Measurements from ENCODE around the gene LY6G5B. TPM values are rescaled to one million over a fixed set of nuclear protein-coding genes. Genes with fewer than 3 reads are reported as not detected.

Gene LY6G5B
- total RNA-seq, 1 donor from 2014 or later = 2.6 TPM

DNA sequence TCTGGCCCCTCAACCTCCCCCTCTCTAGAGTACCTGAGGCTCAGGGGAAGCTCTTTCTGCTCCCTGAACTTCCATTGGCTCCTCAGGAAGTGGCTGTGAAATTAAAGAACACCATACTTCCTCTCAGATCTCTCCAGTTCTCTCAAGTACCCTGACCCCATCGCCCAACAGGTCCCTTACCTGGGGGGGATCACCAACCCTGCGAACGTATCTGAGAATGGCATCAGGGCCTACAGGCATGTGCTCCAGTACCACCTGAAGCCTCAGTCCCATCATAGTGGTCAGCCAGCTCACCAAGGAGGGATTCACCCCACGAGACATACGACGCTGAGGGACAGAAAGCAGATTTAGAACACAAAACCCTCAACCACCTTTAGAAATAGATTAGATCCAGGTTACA is 29.2 kb upstream of the LY6G5B start:
- no peak for DNase-seq (ENCODE audit: low read depth)

GRCh38 chr6:31641370-31641769 is 28.4 kb upstream of the LY6G5B start:
- DNase-seq (ENCODE audit: low read depth) = no peak

DNA sequence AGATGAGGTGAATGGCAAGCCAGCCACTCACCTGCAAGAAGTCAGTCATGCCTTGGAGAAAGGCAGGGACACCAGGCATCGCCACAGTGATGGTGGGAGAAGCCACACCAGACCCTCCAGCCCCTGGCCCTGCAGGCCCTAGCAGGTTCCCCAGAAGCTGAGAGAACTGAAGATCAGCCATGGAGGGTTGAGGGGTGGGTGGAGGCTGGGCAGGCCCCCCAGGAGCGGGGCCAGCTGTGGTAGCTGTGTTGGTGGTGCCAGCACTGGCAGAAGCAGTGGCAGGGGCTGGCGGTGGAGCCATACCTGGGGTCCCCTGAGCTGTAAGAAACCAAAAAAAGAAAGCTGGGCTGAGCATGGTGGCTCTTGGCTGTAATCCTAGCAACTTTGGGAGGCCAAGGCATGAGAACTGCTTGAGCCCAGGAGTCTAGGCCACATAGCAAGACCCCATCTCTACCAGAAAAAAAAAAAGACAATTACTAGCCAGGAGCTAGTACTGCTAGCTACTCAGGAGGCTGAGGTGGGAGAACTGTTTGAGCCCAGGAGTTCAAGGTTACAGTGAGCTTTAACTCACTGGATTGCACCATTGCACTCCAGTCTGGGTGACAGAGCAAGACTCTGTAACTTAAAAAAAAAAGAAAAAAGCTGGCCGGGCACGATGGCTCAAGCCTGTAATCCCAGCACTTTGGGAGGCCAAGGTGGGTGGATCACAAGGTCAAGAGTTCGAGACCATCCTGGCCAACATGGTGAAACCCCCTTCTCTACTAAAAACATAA is 26.8 kb upstream of the LY6G5B start:
- DNase-seq (ENCODE audit: low read depth) = no peak

DNA sequence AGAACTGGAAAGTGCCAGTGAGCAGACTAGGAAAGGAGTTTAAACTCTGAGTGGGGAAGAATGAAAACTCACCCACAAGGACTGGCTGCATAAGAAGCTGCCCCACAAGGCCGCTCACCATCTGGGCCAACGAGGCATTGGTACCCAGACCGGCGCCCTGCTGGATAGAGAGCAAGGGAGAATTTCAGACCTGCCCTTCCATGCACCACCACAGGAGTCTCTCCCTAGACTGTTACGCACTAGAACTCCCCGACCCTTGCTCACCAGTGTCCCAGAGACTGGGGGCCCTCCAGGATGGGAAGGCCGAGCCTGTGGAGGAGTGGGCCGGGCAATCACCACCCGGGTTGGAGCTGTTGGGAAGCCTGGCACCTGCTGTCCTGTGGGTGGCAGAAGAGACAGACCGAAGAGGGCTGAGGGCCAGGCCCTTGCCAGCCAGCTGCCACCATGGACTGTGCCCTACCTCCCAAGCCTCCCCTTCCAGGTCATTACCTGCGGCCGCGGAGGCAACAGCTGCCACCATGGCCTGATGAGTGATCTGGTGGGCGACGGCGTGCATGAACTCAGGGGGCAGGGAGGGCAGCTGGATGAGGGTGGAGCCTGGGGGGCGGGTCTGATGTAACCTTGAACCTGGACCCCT is 25.8 kb upstream of the LY6G5B start:
- no peak for DNase-seq (ENCODE audit: low read depth)

GRCh38 chr6:31645325-31645724 is 24.5 kb upstream of the LY6G5B start:
- DNase-seq (ENCODE audit: low read depth) = no peak

- DNase-seq (ENCODE audit: low read depth) = peak; percentile 67
Observed at GRCh38 chr6:31651602-31652191, 18.1 kb upstream of the LY6G5B start.

- peak; percentile 83 for DNase-seq (ENCODE audit: low read depth)
Observed at GRCh38 chr6:31652925-31653724, 16.7 kb upstream of the LY6G5B start.

GRCh38 chr6:31654574-31655348 is 15.0 kb upstream of the LY6G5B start:
- no peak for DNase-seq (ENCODE audit: low read depth)

DNA sequence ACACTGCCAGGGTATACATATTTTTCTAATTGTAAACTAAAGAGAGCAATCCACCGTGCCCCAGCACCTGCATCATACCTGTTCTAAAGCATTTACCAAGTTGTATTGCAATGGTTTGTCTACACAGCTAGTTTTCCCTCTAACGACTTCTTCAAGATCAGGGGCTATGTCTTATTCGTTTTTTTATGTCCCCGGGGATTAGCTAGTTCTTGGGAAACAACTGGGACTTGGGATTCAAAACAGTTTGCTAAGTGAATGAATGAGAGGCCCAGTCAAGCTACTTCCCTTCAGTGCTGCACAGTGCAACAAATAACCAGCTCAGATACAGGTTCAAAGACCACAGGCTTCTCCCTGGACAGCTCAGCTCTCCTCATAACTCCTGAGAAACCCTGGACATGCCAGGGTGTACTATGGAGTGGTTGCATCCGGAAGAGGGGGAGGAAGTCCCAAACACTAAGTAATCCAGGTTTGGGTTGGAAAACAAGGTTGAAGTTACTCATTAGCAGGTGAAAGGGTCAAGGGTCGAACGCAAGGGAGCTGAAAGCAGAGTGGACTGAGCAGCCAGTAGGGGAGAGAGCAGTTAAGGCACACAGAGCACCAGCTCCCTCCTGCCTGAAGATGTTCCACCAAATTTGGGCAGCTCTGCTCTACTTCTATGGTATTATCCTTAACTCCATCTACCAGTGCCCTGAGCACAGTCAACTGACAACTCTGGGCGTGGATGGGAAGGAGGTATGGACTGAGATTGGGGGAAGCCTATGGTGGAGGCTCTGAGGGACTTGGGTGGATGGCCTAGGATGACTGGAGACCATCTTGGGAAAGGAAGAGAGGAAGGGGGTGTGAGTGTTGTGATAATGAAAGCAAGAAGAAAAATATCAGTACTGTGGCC is 14.2 kb upstream of the LY6G5B start, which contains the start of gene APOM:
Gene APOM, plus strand, starts transcription at position 546 of the 889 bp plus-strand sequence. Its CDS starts 73 bp downstream, at position 619.
- peak; percentile 77 for DNase-seq (ENCODE audit: low read depth)

DNA sequence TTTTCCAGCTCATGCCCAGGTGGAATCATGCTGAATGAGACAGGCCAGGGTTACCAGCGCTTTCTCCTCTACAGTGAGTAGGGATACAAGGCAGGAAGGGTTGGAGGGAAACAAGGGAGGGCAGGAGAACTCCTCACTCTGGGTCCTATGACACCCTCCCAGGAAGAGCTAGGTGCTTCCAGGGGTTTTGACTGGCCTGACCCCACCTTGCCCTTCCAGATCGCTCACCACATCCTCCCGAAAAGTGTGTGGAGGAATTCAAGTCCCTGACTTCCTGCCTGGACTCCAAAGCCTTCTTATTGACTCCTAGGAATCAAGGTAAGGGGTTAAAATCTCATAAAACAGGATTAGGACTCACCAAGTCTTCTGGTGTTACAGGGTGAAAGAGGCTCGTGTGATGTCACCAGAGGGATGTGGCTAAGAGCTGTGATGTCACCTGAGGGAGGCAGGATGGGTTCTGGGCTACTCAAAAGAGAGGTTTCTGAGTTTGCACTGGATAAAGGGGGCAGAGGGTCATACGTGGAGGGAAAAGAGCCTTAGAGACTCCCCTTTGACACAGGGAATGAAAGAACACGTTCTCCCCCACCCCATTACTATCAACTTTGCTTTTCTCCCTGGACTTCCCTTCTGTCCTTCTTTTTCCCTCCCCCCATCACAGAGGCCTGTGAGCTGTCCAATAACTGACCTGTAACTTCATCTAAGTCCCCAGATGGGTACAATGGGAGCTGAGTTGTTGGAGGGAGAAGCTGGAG is 12.2 kb upstream of the LY6G5B start:
- DNase-seq (ENCODE audit: low read depth) = no peak

GRCh38 chr6:31658158-31658688 is 11.6 kb upstream of the LY6G5B start:
- DNase-seq (ENCODE audit: low read depth) = no peak

DNA sequence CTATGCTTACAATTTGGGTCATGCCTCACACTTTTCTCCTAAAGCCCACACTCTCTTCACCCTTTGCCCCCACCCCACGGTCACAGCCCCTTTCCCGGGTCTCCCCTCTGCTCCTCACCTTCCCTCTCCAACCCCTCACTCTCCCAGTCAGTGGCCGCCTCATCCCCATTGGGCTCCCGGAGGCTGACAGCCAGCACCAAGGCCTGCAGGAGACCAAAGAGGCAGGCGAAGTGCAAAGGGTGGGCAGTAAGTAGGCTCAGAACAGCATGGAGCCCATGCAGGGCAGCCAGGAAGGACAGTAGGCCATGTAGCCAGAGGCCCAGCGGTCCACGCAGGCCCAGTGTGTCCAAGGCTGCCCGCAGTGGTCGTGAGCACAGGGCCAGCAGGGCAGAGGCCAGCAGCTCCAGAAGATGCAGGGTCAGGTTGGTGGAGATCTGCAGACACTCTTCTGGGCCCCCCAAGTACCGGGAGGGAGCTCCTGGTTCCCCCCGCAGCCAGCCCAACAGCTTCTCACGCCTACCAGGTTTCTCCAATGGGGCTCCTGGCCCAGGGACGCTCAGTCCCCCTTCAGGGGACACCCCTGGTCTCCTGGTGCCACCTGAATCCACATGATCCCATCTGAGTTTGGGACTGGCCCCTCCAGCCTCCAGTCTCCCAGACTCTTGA is 10.7 kb upstream of the LY6G5B start:
- DNase-seq (ENCODE audit: low read depth) = no peak

- DNase-seq (ENCODE audit: low read depth) = peak; percentile 29
Observed at GRCh38 chr6:31659649-31660380, 10.0 kb upstream of the LY6G5B start.

GRCh38 chr6:31660381-31661261 is 9.2 kb upstream of the LY6G5B start, which contains the start of gene C6orf47:
TSS of gene C6orf47 (minus strand) at chr6:31660778. CDS start at chr6:31659947, 831 bp downstream.
- DNase-seq (ENCODE audit: low read depth) = peak; percentile 62

DNA sequence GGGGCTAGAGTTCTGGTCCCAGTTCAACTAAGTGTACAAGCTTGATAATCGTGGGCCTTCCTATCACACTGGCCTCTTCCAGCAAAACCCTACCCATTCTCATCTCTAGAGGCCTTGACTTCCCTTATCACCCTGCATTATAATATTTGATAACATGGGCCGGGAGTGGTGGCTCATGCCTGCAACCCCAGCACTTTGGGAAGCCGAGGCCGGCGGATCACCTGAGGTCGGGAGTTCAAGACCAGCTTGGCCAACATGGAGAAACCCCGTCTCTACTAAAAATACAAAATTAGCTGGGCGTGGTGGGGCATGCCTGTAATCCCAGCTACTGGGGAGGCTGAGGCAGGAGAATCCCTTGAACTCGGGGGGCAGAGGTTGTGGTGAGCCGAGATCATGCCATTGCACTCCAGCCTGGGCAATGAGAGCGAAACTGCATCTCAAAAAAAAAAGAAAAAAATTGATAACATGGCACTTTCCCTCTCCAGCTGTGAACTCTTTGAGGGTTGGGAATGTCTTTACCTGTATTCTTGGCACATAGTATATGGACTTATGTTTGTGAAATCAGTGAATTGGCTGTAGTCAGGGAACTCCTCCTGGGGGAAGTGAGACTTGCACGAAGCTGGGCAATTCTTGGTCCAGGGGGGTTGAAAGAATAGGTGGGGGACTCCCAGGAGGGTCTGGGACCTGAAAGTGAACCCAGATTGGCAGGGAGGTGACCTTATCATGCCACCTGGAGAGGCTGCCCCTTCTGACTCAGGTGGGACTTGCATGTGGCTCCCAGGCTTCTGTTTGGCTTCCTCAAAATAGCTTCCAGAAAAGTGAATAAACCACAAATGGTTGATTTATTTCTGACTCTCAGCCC is 8.3 kb upstream of the LY6G5B start:
- no peak for DNase-seq (ENCODE audit: low read depth)
